ENCODE data around the gene POC1A.

DNA sequence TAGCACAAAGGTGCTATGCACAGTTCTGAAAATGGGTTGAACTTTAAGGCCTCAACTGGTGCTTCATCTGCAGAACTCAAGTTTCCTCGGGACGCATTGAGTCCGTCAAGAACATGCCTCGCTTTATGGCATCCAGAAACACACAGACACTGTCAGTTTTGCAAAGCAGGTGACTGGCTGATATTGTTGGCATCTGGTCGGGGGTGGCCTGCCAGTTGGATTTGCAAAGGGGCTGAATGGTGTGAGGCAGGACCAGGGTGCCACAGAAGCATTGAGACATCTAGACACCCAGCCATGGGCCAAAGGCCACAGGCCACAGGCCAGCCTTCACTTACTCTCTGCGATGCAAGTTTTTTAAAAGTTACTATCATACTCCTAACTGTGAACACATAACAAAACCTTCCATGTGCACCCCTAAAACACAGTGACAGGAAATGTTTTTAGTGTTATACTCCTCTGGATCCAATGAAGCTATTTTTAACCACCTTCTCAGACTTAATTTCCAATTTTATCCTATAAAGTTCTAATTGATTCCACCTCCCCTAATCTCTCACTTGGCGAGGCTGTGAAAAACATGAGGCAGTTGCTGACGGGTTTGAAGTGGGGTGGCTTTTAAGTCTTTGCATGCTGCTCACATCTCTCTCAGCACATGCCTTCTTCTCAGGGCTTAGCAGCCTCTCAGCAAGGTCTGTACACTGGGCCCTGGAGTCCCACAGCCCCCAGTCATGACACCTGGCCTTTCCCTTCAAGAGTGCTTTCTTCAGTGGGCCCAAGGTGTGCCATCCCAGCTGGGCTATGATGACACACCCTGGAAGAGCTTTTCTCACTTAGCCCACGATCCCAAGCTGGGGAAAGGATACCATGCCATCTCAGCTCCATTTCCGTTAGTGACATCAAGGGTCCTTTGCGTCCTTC is 59.4 kb downstream of the POC1A start:
- no peak for TF ChIP-seq FOXA1 (IDR thresholded peaks at IDR 0.05; ENCODE audit: borderline replicate concordance)
- no peak for TF ChIP-seq MYBL2 (IDR thresholded peaks at IDR 0.05; ENCODE audit: low read depth)
- TF ChIP-seq MYBL2 (CRISPR knock-in tag; IDR thresholded peaks at IDR 0.05; ENCODE audit: borderline replicate concordance), result no peak
- TF ChIP-seq TAF1 (IDR thresholded peaks at IDR 0.05; ENCODE audit: control insufficient read depth, extremely low read depth, insufficient read depth, low read length, severe bottlenecking), result no peak
- no peak for TF ChIP-seq SLC30A9 (CRISPR knock-in tag; IDR thresholded peaks at IDR 0.05)
- TF ChIP-seq, protein P1, sequence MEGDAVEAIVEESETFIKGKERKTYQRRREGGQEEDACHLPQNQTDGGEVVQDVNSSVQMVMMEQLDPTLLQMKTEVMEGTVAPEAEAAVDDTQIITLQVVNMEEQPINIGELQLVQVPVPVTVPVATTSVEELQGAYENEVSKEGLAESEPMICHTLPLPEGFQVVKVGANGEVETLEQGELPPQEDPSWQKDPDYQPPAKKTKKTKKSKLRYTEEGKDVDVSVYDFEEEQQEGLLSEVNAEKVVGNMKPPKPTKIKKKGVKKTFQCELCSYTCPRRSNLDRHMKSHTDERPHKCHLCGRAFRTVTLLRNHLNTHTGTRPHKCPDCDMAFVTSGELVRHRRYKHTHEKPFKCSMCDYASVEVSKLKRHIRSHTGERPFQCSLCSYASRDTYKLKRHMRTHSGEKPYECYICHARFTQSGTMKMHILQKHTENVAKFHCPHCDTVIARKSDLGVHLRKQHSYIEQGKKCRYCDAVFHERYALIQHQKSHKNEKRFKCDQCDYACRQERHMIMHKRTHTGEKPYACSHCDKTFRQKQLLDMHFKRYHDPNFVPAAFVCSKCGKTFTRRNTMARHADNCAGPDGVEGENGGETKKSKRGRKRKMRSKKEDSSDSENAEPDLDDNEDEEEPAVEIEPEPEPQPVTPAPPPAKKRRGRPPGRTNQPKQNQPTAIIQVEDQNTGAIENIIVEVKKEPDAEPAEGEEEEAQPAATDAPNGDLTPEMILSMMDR (IDR thresholded peaks at IDR 0.05 in 2 of 3, conservative IDR thresholded peaks at IDR 0.05 in 1 of 3; ENCODE audit: insufficient read depth in 2 of 3, low read depth in 1 of 3, low read length in 3 of 3), result no peak
- TF ChIP-seq CHD1 (IDR thresholded peaks at IDR 0.05; ENCODE audit: low read length), result no peak
- no peak for TF ChIP-seq RAD21 (CRISPR knock-in tag; conservative IDR thresholded peaks at IDR 0.05 in 1 of 2, IDR thresholded peaks at IDR 0.05 in 1 of 2)
- TF ChIP-seq GABPA (tag; conservative IDR thresholded peaks at IDR 0.05; ENCODE audit: low read depth), result no peak
- TF ChIP-seq, protein P2, sequence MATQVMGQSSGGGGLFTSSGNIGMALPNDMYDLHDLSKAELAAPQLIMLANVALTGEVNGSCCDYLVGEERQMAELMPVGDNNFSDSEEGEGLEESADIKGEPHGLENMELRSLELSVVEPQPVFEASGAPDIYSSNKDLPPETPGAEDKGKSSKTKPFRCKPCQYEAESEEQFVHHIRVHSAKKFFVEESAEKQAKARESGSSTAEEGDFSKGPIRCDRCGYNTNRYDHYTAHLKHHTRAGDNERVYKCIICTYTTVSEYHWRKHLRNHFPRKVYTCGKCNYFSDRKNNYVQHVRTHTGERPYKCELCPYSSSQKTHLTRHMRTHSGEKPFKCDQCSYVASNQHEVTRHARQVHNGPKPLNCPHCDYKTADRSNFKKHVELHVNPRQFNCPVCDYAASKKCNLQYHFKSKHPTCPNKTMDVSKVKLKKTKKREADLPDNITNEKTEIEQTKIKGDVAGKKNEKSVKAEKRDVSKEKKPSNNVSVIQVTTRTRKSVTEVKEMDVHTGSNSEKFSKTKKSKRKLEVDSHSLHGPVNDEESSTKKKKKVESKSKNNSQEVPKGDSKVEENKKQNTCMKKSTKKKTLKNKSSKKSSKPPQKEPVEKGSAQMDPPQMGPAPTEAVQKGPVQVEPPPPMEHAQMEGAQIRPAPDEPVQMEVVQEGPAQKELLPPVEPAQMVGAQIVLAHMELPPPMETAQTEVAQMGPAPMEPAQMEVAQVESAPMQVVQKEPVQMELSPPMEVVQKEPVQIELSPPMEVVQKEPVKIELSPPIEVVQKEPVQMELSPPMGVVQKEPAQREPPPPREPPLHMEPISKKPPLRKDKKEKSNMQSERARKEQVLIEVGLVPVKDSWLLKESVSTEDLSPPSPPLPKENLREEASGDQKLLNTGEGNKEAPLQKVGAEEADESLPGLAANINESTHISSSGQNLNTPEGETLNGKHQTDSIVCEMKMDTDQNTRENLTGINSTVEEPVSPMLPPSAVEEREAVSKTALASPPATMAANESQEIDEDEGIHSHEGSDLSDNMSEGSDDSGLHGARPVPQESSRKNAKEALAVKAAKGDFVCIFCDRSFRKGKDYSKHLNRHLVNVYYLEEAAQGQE (IDR thresholded peaks at IDR 0.05; ENCODE audit: borderline replicate concordance), result no peak
- TF ChIP-seq, protein P2 (CRISPR knock-in tag; IDR thresholded peaks at IDR 0.05; ENCODE audit: low read depth), result no peak
- no peak for TF ChIP-seq CBFB (CRISPR knock-in tag; IDR thresholded peaks at IDR 0.05)

Measured in K562 (cell line).